MM.1S (cell line): ENCODE measurements around the gene ENPP3.

Source experiments
- CTCF ChIP-seq: fragments of 300-600 bp; sonication (generic); IDR thresholded peaks from 2 replicates; pipeline ENCODE4 v1.5.1; 2016; ENCODE audit warnings: antibody characterized with exemption, low read length, mixed read lengths
- EZH2 ChIP-seq: fragments of 300-600 bp; sonication (generic); optimal IDR thresholded peaks from 2 replicates; pipeline ENCODE3; 2017; ENCODE audit warnings: low read depth, mild to moderate bottlenecking, antibody characterized with exemption, low read length, mixed read lengths

- TF ChIP-seq CTCF (no peak), EZH2 (no peak)
Measured at GRCh38 chr6:131682442-131682841, 45.3 kb downstream of the ENPP3 start.
